ENCODE data around the gene THRSP.
A peak's percentile ranks its signal among the peaks of the same experiment; 100 is the strongest.
"Not testable (repeated sequence)": the region's sequence is repeated elsewhere in the genome, so short reads cannot be mapped to it uniquely, and the experiment has no call there.

Gene THRSP

GRCh38 chr11:78038697-78039313 lies 24.9 kb upstream of the THRSP start:
- DNase-seq (ENCODE audit: low read depth in 2 of 2, low spot score in 1 of 2): no peak

- DNase-seq (ENCODE audit: low read depth in 2 of 2, low spot score in 1 of 2): no peak
Observed at GRCh38 chr11:78039391-78039918, 24.2 kb upstream of the THRSP start.

GRCh38 chr11:78039919-78040671 lies 23.6 kb upstream of the THRSP start:
- DNase-seq (ENCODE audit: low read depth in 2 of 2, low spot score in 1 of 2): no peak

GRCh38 chr11:78040691-78041379 lies 22.8 kb upstream of the THRSP start:
- no peak for DNase-seq (ENCODE audit: low read depth in 2 of 2, low spot score in 1 of 2)

- DNase-seq (ENCODE audit: low read depth in 2 of 2, low spot score in 1 of 2): not testable (repeated sequence)
Observed at GRCh38 chr11:78041380-78041719, 22.3 kb upstream of the THRSP start.

- no peak for DNase-seq (ENCODE audit: low read depth in 2 of 2, low spot score in 1 of 2)
Observed at GRCh38 chr11:78041843-78042440, 21.7 kb upstream of the THRSP start.

DNA sequence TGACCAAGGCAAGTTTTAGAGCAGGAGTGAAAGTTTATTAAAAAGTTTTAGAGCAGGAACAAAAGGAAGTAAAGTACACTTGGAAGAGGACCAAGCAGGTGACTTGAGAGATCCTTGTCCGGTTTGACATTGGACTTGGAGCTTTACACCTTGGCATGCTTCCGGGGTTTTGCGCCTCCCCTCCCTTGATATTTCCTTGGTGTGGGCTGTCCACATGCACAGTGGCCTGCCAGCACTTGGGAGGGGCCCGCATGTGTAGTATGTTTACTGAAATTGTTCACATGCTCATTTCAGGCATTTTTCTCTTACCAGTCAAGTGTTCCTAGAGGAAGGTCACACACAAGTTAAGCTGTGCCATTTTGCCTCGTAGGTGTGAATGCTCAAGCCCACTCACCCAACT lies 19.0 kb upstream of the THRSP start:
- DNase-seq (ENCODE audit: low read depth in 2 of 2, low spot score in 1 of 2): no peak

DNA sequence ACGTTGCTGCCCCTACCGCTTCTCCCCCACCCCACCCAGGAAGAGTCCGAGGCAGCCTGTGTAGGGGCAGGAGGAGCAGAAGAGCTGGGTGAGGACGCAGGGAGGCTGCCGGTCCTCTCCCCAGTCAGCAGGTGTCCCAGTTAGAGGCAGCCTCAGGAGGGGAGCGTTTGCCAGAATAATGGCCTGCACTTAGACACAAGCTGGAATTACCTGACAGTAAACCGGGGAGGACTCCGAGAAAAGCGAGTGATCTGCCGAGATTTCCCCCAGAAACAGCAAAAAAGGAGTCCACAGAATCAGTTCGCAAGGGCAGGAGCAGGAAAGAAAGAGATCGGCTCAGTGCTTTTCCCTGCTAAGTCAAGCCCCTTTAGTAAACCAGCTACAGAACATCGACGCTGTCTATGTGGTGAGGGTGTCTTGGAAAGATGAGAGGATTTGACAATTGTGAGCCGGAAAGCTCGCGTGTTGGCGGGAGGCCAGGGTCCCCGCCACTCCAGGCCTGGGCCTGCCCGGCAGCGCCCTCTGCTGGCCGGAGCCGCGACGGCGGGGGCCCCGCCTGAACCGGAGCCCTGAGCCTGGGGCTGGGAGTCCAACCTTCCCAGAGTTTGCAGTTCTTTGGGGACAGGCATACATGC lies 17.7 kb upstream of the THRSP start:
- DNase-seq (ENCODE audit: low read depth in 2 of 2, low spot score in 1 of 2): peak; percentile 37 to 55

DNA sequence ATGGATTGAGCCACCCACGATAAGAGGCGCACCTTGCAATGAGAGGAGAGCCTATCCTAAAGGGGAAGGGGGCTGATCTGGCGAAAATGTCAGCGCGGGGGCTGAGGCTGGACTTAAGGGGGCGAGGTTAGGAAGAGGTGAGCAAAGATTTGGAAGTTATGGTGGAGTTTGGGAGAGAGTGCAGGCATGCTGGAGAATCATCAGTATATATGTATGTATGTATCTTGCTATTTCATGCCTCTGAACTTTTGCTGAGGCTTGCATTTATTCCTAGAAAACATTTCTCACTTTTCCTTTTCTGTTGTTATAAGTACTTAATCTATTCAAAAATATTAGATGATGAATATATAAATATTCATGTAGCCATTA lies 17.2 kb upstream of the THRSP start:
- no peak for DNase-seq (ENCODE audit: low read depth in 2 of 2, low spot score in 1 of 2)

- no peak for DNase-seq (ENCODE audit: low read depth in 2 of 2, low spot score in 1 of 2)
Observed at GRCh38 chr11:78048561-78048960, 15.1 kb upstream of the THRSP start.

DNA sequence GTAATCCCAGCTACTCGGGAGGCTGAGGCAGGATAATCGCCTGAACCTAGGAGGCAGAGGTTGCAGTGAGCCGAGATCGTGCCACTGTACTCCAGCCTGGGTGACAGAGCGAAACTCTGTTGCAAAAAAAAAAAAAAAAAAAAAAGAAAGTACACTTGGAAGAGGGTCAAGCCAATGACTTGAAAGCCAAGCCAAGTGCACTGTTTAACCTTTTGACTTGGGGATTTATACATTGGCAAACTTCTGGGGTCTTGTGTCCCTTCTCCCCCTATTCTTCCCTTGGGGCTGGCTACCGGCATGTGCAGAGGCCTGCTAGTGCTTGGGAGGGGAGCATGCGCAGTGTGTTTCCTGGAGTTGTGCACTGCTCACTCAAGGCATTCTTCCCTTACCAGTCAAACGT lies 14.3 kb upstream of the THRSP start:
- no peak for DNase-seq (ENCODE audit: low read depth in 2 of 2, low spot score in 1 of 2)

DNA sequence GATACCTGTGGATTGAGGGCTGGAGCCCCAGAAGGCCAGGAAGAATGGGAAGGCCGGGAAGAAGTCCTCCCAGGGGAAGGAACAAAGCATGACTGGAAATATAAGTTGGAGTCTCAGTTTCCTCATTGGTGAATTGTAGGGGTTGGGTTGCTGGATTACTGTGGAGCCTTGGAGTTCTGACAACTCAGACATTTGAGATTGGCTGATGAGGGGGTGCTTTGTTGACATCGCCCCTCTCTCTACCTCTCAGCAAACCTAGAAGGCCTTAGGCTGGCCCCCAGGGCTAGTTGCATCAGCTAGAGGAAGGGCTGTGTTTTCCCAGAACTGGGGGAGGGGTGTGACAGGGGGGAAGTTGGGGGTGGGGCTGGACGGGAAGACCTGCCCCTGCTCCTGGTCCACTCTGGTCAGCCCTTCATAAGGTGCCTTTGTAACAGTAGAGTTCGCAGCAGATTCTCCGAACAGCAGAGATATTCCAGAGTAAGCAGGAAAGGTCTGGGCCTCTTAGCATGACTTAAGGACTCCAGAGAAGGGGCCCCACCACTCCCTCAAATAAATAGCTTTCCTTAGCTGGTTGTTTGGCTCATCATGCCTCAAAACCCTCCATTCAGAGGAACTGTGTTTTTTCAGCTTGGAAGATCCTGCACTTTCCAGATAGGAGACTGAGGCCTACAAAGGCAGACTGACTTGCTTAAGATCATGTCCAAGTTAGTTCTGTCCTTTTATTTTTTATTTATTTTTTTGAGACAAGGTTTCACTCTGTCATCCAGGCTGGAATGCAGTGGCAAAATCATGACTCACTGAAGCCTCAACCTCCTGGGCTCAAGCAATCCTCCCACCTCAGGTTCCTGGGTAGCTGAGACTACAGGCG lies 12.5 kb upstream of the THRSP start:
- DNase-seq (ENCODE audit: low read depth in 2 of 2, low spot score in 1 of 2): no peak

DNA sequence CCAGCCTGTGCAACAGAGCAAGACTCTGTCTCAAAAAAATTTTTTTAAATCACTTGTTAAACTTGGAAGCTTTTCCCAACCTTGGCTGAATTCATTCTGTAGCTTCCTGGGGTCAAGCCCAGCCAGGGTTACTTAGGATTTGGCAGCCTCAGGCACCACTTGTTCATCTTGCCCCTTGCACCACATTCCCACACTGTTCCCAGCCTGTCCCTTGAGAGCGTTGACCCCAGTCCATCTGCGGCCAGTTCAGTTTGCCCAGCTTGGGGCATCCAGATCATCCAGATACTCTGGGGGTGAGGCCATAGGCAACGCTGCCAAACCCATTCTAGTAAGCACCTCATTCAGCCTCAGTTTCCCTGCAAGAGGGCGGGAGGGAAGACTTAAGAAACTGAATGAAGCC lies 8.7 kb upstream of the THRSP start:
- DNase-seq (ENCODE audit: low read depth in 2 of 2, low spot score in 1 of 2): no peak

- DNase-seq (ENCODE audit: low read depth in 2 of 2, low spot score in 1 of 2): no peak
Observed at GRCh38 chr11:78056093-78056492, 7.6 kb upstream of the THRSP start.

DNA sequence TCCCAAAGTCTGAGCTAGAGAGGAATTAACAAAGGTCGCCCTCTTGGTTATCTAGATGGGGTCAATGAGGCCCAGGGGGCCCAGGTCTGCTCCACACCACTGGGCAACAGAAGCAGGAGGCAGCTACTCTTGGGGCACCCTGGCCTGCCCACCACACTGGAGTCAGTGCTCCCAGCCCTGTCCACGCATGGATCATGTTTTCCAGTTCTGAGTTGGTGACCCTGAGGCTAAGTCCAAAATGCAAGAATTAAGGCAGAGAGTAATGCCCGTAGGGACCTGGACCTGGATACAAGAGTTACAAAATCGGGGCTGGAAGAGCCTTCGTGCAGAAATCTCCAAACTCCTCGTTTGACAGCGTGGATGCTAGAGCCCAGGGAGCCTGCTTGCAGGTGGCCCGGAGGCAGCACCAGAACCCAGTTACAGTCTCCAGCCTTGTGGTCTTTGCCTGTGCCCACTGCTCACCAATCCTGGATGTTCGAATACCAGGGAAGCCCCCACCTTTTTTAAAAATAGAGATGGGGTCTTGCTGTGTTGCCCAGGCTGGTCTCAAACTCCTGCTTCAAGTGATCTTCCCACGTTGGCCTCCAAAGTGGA lies 6.1 kb upstream of the THRSP start:
- no peak for DNase-seq (ENCODE audit: low read depth in 2 of 2, low spot score in 1 of 2)

DNA sequence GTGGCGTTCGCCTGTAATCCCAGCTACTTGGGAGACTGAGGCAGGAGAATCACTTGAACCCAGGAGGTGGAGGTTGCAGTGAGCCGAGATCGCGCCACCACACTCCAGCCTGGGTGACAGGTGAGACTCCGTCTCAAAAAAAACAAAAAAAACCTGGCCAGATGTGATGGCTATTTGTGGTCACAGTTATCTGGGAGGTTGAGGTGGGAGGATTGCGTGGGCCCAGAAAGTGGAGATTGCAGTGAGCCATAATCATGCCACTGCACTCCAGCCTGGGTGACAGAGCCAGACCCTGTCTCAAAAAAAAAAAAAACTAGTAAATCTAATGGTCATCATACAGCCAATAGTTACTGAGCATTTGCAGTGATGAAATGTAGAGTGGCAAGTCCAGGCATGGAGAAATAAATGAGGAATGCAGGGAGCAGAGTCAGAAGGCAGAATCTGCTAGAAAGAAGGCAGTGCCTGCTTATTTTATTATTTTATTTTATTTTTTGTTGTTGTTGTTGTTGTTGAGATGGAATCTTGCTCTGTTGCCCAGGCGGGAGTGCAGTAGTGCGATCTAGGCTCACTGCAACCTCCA lies 3.8 kb upstream of the THRSP start:
- DNase-seq (ENCODE audit: low read depth in 2 of 2, low spot score in 1 of 2): not testable (repeated sequence)

GRCh38 chr11:78060533-78060932 lies 3.1 kb upstream of the THRSP start:
- no peak for DNase-seq (ENCODE audit: low read depth in 2 of 2, low spot score in 1 of 2)

GRCh38 chr11:78061088-78061920 lies 2.4 kb upstream of the THRSP start:
- DNase-seq (ENCODE audit: low read depth in 2 of 2, low spot score in 1 of 2): no peak

GRCh38 chr11:78061921-78062311 lies 1.7 kb upstream of the THRSP start:
- no peak for DNase-seq (ENCODE audit: low read depth in 2 of 2, low spot score in 1 of 2)
